Heart left ventricle (tissue), 16 donors: ENCODE measurements around the gene ACSL1. TPM values are rescaled to one million over a fixed set of nuclear protein-coding genes. Genes with fewer than 3 reads are reported as not detected.

ENCODE experiments used
- ATAC-seq, 4 donors: fragments of 200-7000 bp; cut with Tn5 transposase; one replicate each; pipeline ENCODE4 v1.9.1; 2020 to 2022; ENCODE audit warnings: moderate library complexity in 4 of 4, mild to moderate bottlenecking in 3 of 4, moderate number of reproducible peaks in 1 of 4
- DNase-seq, 5 donors: peaks; one replicate each; pipeline ENCODE4 v3.0.0-alpha.2; 2020
- H3K27ac ChIP-seq, 12 donors: fragments of 200-600 bp; sonication (generic) in 4 of 12; one replicate each; pipeline versions ENCODE4 v1.5.0 to v1.8.0; 2016 to 2022; ENCODE audit warnings: mild to moderate bottlenecking in 2 of 12
- H3K27me3 ChIP-seq, 9 donors: fragments of 200-600 bp; sonication (generic) in 2 of 9; one replicate each; pipeline versions ENCODE4 v1.5.1 to v1.8.0; 2016 to 2022; ENCODE audit warnings: mild to moderate bottlenecking in 3 of 9
- H3K36me3 ChIP-seq, 9 donors: fragments of 200-600 bp; sonication (generic) in 2 of 9; one replicate each; pipeline versions ENCODE4 v1.5.0 to v1.8.0; 2018 to 2022; ENCODE audit warnings: mild to moderate bottlenecking in 2 of 9
- H3K4me1 ChIP-seq, 12 donors: fragments of 200-600 bp; sonication (generic) in 4 of 12; one replicate each; pipeline versions ENCODE4 v1.5.0 to v1.8.0; 2016 to 2022; ENCODE audit warnings: mild to moderate bottlenecking in 3 of 12
- H3K4me3 ChIP-seq, 12 donors: fragments of 200-600 bp; sonication (generic) in 4 of 12; one replicate each; pipeline versions ENCODE4 v1.5.0 to v1.8.0; 2017 to 2022; ENCODE audit warnings: mild to moderate bottlenecking in 9 of 12, moderate library complexity in 4 of 12
- H3K9me3 ChIP-seq, 12 donors: fragments of 200-600 bp; sonication (generic) in 4 of 12; one replicate each; pipeline versions ENCODE4 v1.5.0 to v1.8.0; 2016 to 2022; ENCODE audit warnings: mild to moderate bottlenecking in 1 of 12
- CTCF ChIP-seq, 12 donors: fragments of 200-600 bp; sonication (generic) in 4 of 12; IDR thresholded peaks; one replicate each; pipeline versions ENCODE4 v1.5.0 to v1.8.0; 2018 to 2022; ENCODE audit warnings: antibody characterized with exemption in 12 of 12, mild to moderate bottlenecking in 5 of 12
- POLR2A ChIP-seq, 2 donors: fragments of 450-650 bp; IDR thresholded peaks; one replicate each; pipeline ENCODE4 v1.6.1; 2017; ENCODE audit warnings: antibody characterized with exemption in 2 of 2, mild to moderate bottlenecking in 2 of 2, moderate library complexity in 2 of 2
- WGBS, 4 donors: extraction: QIAGEN DNeasy Blood & Tissue Kit in 2 of 4; methylation state at CpG; one replicate each; pipeline versions ENCODE4 v1.1.5 to v1.1.7; 2013 to 2018; 5-methylcytosine and 5-hydroxymethylcytosine counted together
- intact Hi-C, 10 donors: fragments of 100-400 bp; cut with DNase I; formaldehyde crosslinking; loops; one replicate each; pipeline versions ENCODE4 v1.11.1 to v1.14.2; 2022
- polyA plus RNA-seq, 2 donors: library from polyadenylated mRNA; stranded (reverse); fragments of 200-250 nt; gene quantifications; one replicate each; pipeline ENCODE4 v1.2.3, GENCODE V29; 2013
- total RNA-seq, 9 donors: library from RNA; depleted of rRNA in 2 of 9; stranded (reverse); fragments of >200 nt in 2 of 9; fragmentation: NEBNext Ultra II Directional in 3 of 9; extraction: Animal tissue kit (Norgen Biotek cat#: 25700) in 3 of 9; gene quantifications; one replicate each; pipeline versions ENCODE4 v1.1.0 to v1.2.4, GENCODE V29; 2016 to 2023
- donor health status: ischemic (EF 13 %, LVEDD 7.1; RV severe dilation, severe dysfunction).
- donor health status: healthy with polysubstance abuse.
- donor health status: DM: no; HTN: yes; CAD: no.
- donor health status: DM: no; HTN: no; CAD: no.
- donor health status: ischemic (EF 25% LVEDD 6.9; RV normal size, moderate dysfunction).
- donor health status: ischemic (EF 25% LVEDD 5.7; RV mildly dilated, moderate dysfunction).
- donor health status: healthy.
- donor health status: DM: yes; HTN: yes; CAD: no.
- donor health status: ischemic (EF 35%, LVEDD 5.7; RV mildly dilated, moderate dysfunction).
- donor health status: nonischemic (EF 11% LVEDD 7.7; RV severe dilation, severe dysfunction).
- donor health status: DM: yes; HTN: yes; CAD: no.
- donor health status: PGD.
- donor health status: ischemic (EF 29% LVEDD 5.4; RV normal size, mild dysfunction).
- donor health status: nonischemic (EF 23%, LVEDD 6.1; RV moderate dilation, normal function).

Gene ACSL1
- total and polyA plus RNA-seq, 11 donors = 171 to 603 (median 266) TPM

DNA sequence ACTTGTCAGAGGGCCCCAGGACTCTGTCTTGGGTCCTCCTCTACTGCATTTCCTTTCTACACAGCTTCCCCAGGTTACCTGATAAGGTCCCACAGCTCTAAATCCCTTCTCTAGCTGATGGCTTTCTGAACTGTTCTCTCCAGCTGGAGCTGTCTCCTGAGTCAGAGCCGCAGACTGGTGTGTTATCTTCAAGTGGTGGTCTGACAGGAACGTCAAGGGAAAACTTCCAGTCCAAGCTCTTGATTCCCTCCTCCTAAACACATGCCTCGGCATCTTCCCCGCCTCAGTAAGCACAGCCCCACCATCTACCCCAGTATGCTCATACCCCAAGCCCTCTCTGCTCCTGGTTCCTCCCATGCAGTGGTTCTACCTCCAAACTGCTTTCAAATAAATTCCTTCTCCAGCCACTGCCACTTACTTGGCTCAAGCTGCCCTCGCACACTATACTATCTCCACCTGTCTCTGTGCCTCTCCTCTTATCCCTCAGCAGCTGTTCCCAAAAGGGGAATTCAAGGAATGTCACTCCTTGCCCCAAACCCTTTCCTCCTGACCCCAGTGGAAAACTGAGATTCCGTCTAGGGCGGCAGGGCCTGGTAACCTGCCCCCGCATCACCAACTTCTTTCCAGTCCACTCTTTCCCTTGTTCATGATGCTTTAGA, 74.7 kb downstream of the ACSL1 start:
- intact Hi-C loops = loop anchor here in 2 of 10 donors (5.0 to 10.0 kb wide), 2 partner anchors 66 to 154 kb away; no protein-coding TSS in a partner anchor
- DNase-seq (no peak), ATAC-seq (peak in 2 of 4 donors; percentile 9 to 31)
- H3K9me3 ChIP-seq = no peaks in the 10 kb centered on the region
- no peaks in the 10 kb centered on the region for H3K27me3 ChIP-seq
- 43 to 51% (median 46%) methylated on average over 8 of the region's 8 CpGs for WGBS, 4 donors
- peaks cover 0 to 73% (median 51%) of the 10 kb centered on the region in 12 donors for H3K4me1 ChIP-seq
- peaks cover 0 to 25% (median 0%) of the 10 kb centered on the region in 9 donors for H3K36me3 ChIP-seq
- no peak overlapping the region for H3K4me3 ChIP-seq
- TF ChIP-seq CTCF (IDR thresholded peaks at IDR 0.05) (no peak), POLR2A (IDR thresholded peaks at IDR 0.05) (no peak)
- peak overlapping the region in 2 of 12 donors; percentile 4 to 37 for H3K27ac ChIP-seq

GRCh38 chr4:184748251-184748652, 77.5 kb downstream of the ACSL1 start:
- Histone ChIP-seq H3K4me3 (no peak overlapping the region), H3K36me3 (peaks cover 0 to 2% (median 0%) of the 10 kb centered on the region in 9 donors), H3K9me3 (no peaks in the 10 kb centered on the region), H3K27me3 (no peaks in the 10 kb centered on the region), H3K4me1 (peaks cover 0 to 70% (median 41%) of the 10 kb centered on the region in 12 donors), H3K27ac (peak overlapping the region in 11 of 12 donors; percentile 74 to 94 (median 81))
- intact Hi-C loops = loop anchor here (5.0 to 10.0 kb wide), 7 partner anchors 64 to 349 kb away; partner anchors contain the start of gene ACSL1 (in 3 of the 10)
- WGBS, 4 donors = 44 to 55% (median 49%) methylated on average over 8 of the region's 8 CpGs
- ATAC-seq (peak; percentile 23 to 76 (median 58)), DNase-seq (peak; percentile 48 to 82 (median 72))
- no peak for TF ChIP-seq CTCF (IDR thresholded peaks at IDR 0.05)
- no peak for TF ChIP-seq POLR2A (IDR thresholded peaks at IDR 0.05)

DNA sequence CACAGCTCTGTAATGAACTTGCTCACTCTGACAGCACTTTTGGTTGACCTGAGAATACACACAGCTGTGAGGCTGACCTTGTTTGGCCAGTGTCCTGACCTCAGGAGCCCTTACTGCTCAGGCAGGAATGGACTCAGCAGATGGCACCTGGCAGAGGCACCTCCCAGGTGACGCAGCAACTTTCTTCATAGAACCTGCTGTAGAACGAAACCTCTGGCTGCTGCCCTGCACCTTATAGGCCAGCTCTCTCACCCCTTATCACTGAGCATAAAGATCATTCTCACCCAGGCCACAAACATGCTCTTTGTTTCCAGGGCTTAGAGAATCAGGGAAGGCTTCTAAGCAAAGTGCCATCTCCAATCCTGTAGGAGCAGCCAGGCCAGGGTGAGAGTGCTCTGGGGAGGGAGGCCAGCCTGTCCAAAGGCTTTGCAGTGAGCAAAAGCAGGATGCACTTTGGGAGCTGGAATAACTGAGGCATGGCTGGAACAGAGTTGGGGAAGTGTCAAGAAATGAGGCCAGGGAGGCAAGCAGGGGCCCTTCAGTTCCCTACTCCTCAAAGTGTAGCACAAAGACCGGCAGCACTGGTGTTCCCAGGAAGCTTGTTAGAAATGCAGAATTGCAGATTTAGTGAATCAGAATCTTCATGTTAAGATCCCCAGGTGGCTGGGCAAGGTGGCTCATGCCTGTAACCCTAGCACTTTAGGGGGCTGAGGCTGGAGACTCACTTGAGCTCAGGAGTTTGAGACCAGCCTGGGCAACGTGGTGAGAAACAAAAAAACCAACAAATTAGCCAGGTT, 78.5 kb downstream of the ACSL1 start:
- no peaks in the 10 kb centered on the region for H3K36me3 ChIP-seq
- no peak for TF ChIP-seq CTCF (IDR thresholded peaks at IDR 0.05)
- no peak for TF ChIP-seq POLR2A (IDR thresholded peaks at IDR 0.05)
- ATAC-seq (peak; percentile 8 to 40 (median 25)), DNase-seq (peak in 3 of 5 donors; percentile 56 to 71 (median 59))
- WGBS, 4 donors = 65 to 72% (median 69%) methylated on average over 4 of the region's 4 CpGs
- H3K9me3 ChIP-seq = no peaks in the 10 kb centered on the region
- no peaks in the 10 kb centered on the region for H3K27me3 ChIP-seq
- H3K4me3 ChIP-seq = peak overlapping the region in 1 of 12 donors; percentile 10
- peaks cover 0 to 70% (median 41%) of the 10 kb centered on the region in 12 donors for H3K4me1 ChIP-seq
- H3K27ac ChIP-seq = peak overlapping the region; percentile 73 to 94 (median 81)
- intact Hi-C loops = loop anchor here (2.0 to 10.0 kb wide), 8 partner anchors 65 to 350 kb away; partner anchors contain the start of gene ACSL1 (in 3 of the 10)
